K562 (cell line): ENCODE measurements around the gene SS18L1. TPM values are rescaled to one million over a fixed set of nuclear protein-coding genes. Genes with fewer than 3 reads are reported as not detected.
A peak's percentile ranks its signal among the peaks of the same experiment; 100 is the strongest.

Source experiments
- ATAC-seq: fragments of 200-7000 bp; cut with Tn5 transposase; 3 replicates; pipeline ENCODE4 v1.9.1; 2020; ENCODE audit warnings: moderate library complexity
- BruUV-seq: library from RNA; stranded (reverse); fragments of 400-500 nt; replicated peaks from 2 replicates; lab custom pipeline; 2021; lab: Mats Ljungman, UMichigan
- CTCF ChIA-PET: fragments of 300-600 bp; formaldehyde crosslinking; extraction: SDS; loops from one replicate; lab custom pipeline; 2021; ENCODE audit warnings: low intra/inter-chr PET ratio; lab: Yijun Ruan, JAX
- POLR2A ChIA-PET: fragments of 300-600, 350-650 bp; sonication (Branson Sonifier 250); formaldehyde crosslinking; extraction: SDS; loops from one replicate; lab custom pipeline; 2021; ENCODE audit warnings: antibody characterized with exemption, inconsistent platforms; lab: Yijun Ruan, JAX
- DNase-seq, 4 experiments: peaks; one replicate each; pipeline versions ENCODE4 v3.0.0 to v3.0.0-alpha.2; 2011 to 2018; ENCODE audit warnings: low spot score in 3 of 4, mixed read lengths in 3 of 4; ENCODE audit errors: extremely low read depth in 1 of 4
- FAIRE-seq: peaks from 2 replicates; lab custom pipeline; 2011; peaks lifted over from hg19 to GRCh38; lab: Jason Lieb, UNC
- H2AFZ ChIP-seq: 2 replicates; pipeline ENCODE4 v1.6.0; 2011; ENCODE audit warnings: low read depth, low read length, control low read depth, inconsistent platforms
- H3K27ac ChIP-seq: fragments of 200-600 bp; 3 replicates; pipeline ENCODE4 v1.8.0; 2011; ENCODE audit warnings: low read depth, mild to moderate bottlenecking, control low read depth, inconsistent platforms, low read length, moderate library complexity, mixed read lengths; ENCODE audit errors: extremely low read depth
- H3K27me3 ChIP-seq, 2 experiments: fragments of 300-600 bp in 1 of 2; 2 replicates in 1 of 2; 3 replicates in 1 of 2; pipeline versions ENCODE4 v1.6.0 to v1.8.0; 2011; ENCODE audit warnings: inconsistent platforms in 2 of 2, low read length in 2 of 2, mild to moderate bottlenecking in 1 of 2, mixed read lengths in 1 of 2, moderate library complexity in 1 of 2; ENCODE audit not compliant: control insufficient read depth in 2 of 2, insufficient read depth in 2 of 2
- H3K36me3 ChIP-seq: fragments of 300-600 bp; 3 replicates; pipeline ENCODE4 v1.8.0; 2011; ENCODE audit warnings: mild to moderate bottlenecking, low read length, inconsistent platforms; ENCODE audit not compliant: control insufficient read depth, insufficient read depth
- H3K4me1 ChIP-seq, 2 experiments: fragments of 200-600 bp in 1 of 2; replicated peaks in 1 of 2; 2 replicates in 1 of 2; 3 replicates in 1 of 2; pipeline versions ENCODE4 v1.5.1 to v1.8.0; 2011; ENCODE audit warnings: inconsistent platforms in 2 of 2, low read length in 2 of 2, mild to moderate bottlenecking in 1 of 2, mixed read lengths in 1 of 2, moderate library complexity in 1 of 2; ENCODE audit not compliant: control insufficient read depth in 2 of 2, insufficient read depth in 2 of 2
- H3K4me2 ChIP-seq: 2 replicates; pipeline ENCODE4 v1.6.1; 2011; ENCODE audit warnings: low read length, control low read depth, inconsistent platforms, mixed read lengths; ENCODE audit not compliant: insufficient read depth
- H3K4me3 ChIP-seq: fragments of 200-600 bp; sonication (generic), shearing (Covaris generic); 2 replicates; pipeline ENCODE4 v1.5.1; 2016; ENCODE audit warnings: control low read depth, inconsistent platforms
- H3K79me2 ChIP-seq: fragments of 200-600 bp; 3 replicates; pipeline ENCODE4 v1.8.0; 2011; ENCODE audit warnings: low read length, inconsistent platforms; ENCODE audit not compliant: control insufficient read depth, insufficient read depth
- H3K9ac ChIP-seq, 2 experiments: 2 replicates each; pipeline versions ENCODE4 v1.6.0 to v1.6.1; 2011; ENCODE audit warnings: low read depth in 2 of 2, low read length in 2 of 2, control low read depth in 1 of 2, inconsistent platforms in 1 of 2, mild to moderate bottlenecking in 1 of 2, mixed read lengths in 1 of 2; ENCODE audit not compliant: insufficient read depth in 1 of 2
- H3K9me1 ChIP-seq: one replicate; pipeline ENCODE4 v1.6.0; 2011; ENCODE audit warnings: inconsistent platforms, mild to moderate bottlenecking, low read length, moderate library complexity; ENCODE audit not compliant: control insufficient read depth, insufficient read depth
- H3K9me3 ChIP-seq: replicated peaks from 2 replicates; pipeline ENCODE4 v1.5.1; 2011; ENCODE audit warnings: low read depth, low read length, inconsistent platforms; ENCODE audit not compliant: control insufficient read depth, insufficient read depth
- H4K20me1 ChIP-seq: replicated peaks from 2 replicates; pipeline ENCODE4 v1.6.1; 2011; ENCODE audit warnings: low read length, inconsistent platforms, mixed read lengths; ENCODE audit not compliant: control insufficient read depth, insufficient read depth
- BDP1 ChIP-seq: IDR thresholded peaks from 3 replicates; pipeline ENCODE4 v1.6.1; 2011; ENCODE audit not compliant: insufficient read length, insufficient read depth
- EGR1 ChIP-seq: fragments of 450-650 bp; conservative IDR thresholded peaks from 2 replicates; pipeline ENCODE4 v1.6.1; 2017; ENCODE audit warnings: mild to moderate bottlenecking
- NCOA4 ChIP-seq: fragments of 450-650 bp; IDR thresholded peaks from 2 replicates; pipeline ENCODE4 v1.6.1; 2018; ENCODE audit warnings: mild to moderate bottlenecking; ENCODE audit not compliant: partially characterized antibody
- ZNF589 ChIP-seq: fragments of 200-800 bp; sonication (Bioruptor generic); IDR thresholded peaks from 2 replicates; pipeline ENCODE4 v1.6.1; 2016; ENCODE audit warnings: low read depth, missing genetic modification characterization, missing compliant biosample characterization
- WGBS: fragments of 100-300 bp; shearing (Covaris generic); methylation state at CpG from one replicate; pipeline ENCODE4 v1.1.6; 2016; ENCODE audit warnings: low coverage, mixed read lengths; ENCODE audit not compliant: insufficient coverage; ENCODE audit errors: missing lambda C conversion rate; 5-methylcytosine and 5-hydroxymethylcytosine counted together
- in situ Hi-C: fragments of 300-500 bp; cut with MboI; formaldehyde crosslinking; loops from 4 replicates; pipeline ENCODE4 v1.15.0; 2018; ENCODE audit warnings: inconsistent platforms, mixed read lengths
- intact Hi-C: fragments of 100-400 bp; cut with micrococcal nuclease; formaldehyde crosslinking; loops from 2 replicates; pipeline ENCODE4 v1.14.2; 2022
- polyA plus RNA-seq, 8 experiments: library from polyadenylated mRNA; depleted of rRNA in 4 of 8; stranded (reverse) in 5 of 8; unstranded in 3 of 8; fragments of >200 nt; fragmentation: Nextera tagmentation in 2 of 8; fragmentation: Illumina TruSeq in 1 of 8; extraction: Ambion mirVana in 2 of 8; extraction: Trizol in 1 of 8; gene quantifications; 2 replicates each; pipeline versions ENCODE4 v1.2.1 to v1.2.3, GENCODE V29; 2011 to 2014; ENCODE audit warnings: inconsistent platforms in 1 of 8, missing spikeins in 1 of 8
- total RNA-seq, 7 experiments: library from RNA; depleted of rRNA in 6 of 7; stranded (reverse); fragments of >200 nt in 6 of 7; fragmentation: Illumina TruSeq in 2 of 7; extraction: Trizol in 2 of 7; gene quantifications; 2 replicates each; pipeline versions ENCODE4 v1.2.1 to v1.2.3, GENCODE V29; 2011 to 2021; ENCODE audit warnings: low replicate concordance in 1 of 7

SS18L1 gene
- total and polyA plus RNA-seq, 9 of the 15 experiments (the other 6 are each of a cell fraction or from before 2014, with no cell fraction given) = 2.7 to 28.3 (median 15.1) TPM

- H3K4me3 ChIP-seq = no peak overlapping the region
- H3K4me1 ChIP-seq = peaks cover 2 to 43% of the 10 kb centered on the region in 2 experiments; a peak in 3 of 5 replicates
- FAIRE-seq (no peak), ATAC-seq (no peak), DNase-seq (no peak)
- intact Hi-C loops (no loop called here), in situ Hi-C loops (no loop called here)
- H3K36me3 ChIP-seq = peaks cover 92% of the 10 kb centered on the region; the same call in 2 of the 3 replicates
- H3K27ac ChIP-seq = no peak overlapping the region
- ChIA-PET CTCF (no interaction called here), POLR2A (interaction anchor here (0.5 kb wide), 2 partner anchors 20 to 145 kb away, joined by 3 read pairs; no protein-coding TSS in a partner anchor)
- no peaks in the 10 kb centered on the region for H3K9me3 ChIP-seq
- H3K9me1 ChIP-seq = peaks cover 5% of the 10 kb centered on the region
- TF ChIP-seq EGR1 = peak; percentile 56
- TF ChIP-seq ZNF589 (CRISPR knock-in tag) = no peak
- peaks cover 29% of the 10 kb centered on the region for H3K79me2 ChIP-seq
- no peaks in the 10 kb centered on the region for H3K27me3 ChIP-seq
- WGBS = 84% methylated on average over 16 of the region's 17 CpGs
- H3K4me2 ChIP-seq = no peak overlapping the region
- no peak overlapping the region for H2AFZ ChIP-seq
- H3K9ac ChIP-seq = no peak overlapping the region; a peak in 1 of 4 replicates
- peaks cover 16% of the 10 kb centered on the region for H4K20me1 ChIP-seq
- no TSS peak for BruUV-seq
These were observed 17.8 kb downstream of the SS18L1 start for GRCh38 chr20:62161347-62161746.

GRCh38 chr20:62162765-62163484 lies 19.4 kb downstream of the SS18L1 start:
- 83% methylated on average over 23 of the region's 38 CpGs for WGBS
- no peak for TF ChIP-seq NCOA4
- no peak for TF ChIP-seq BDP1
- TF ChIP-seq, all 486 proteins: peak for 0
- intact Hi-C loops = no loop called here
- Histone ChIP-seq H3K4me1 (peaks cover 0 to 28% of the 10 kb centered on the region in 2 experiments; a peak in 2 of 5 replicates), H3K9me1 (no peaks in the 10 kb centered on the region), H3K9ac (no peak overlapping the region), H3K27me3 (no peaks in the 10 kb centered on the region), H3K4me3 (no peak overlapping the region), H3K79me2 (peaks cover 13% of the 10 kb centered on the region), H3K4me2 (no peak overlapping the region), H3K9me3 (no peaks in the 10 kb centered on the region), H2AFZ (no peak overlapping the region), H3K36me3 (peaks cover 86% of the 10 kb centered on the region; the same call in 2 of the 3 replicates), H3K27ac (no peak overlapping the region), H4K20me1 (0 out of 2 replicates have a peak, but pooled peaks cover 2% of the 10 kb centered on the region)
- FAIRE-seq = no peak
- ATAC-seq = no peak
- BruUV-seq = no TSS peak
- CTCF ChIA-PET = no interaction called here
- POLR2A ChIA-PET = no interaction called here
- DNase-seq = no peak
- in situ Hi-C loops = no loop called here
